Retina (tissue), 1 donor: ENCODE measurements around the gene RAD51D.
"Not testable (repeated sequence)": the region's sequence is repeated elsewhere in the genome, so short reads cannot be mapped to it uniquely, and the experiment has no call there.

ENCODE experiments used
- DNase-seq: peaks from one replicate; pipeline ENCODE4 v3.0.0-alpha.2; 2016

The RAD51D gene

DNA sequence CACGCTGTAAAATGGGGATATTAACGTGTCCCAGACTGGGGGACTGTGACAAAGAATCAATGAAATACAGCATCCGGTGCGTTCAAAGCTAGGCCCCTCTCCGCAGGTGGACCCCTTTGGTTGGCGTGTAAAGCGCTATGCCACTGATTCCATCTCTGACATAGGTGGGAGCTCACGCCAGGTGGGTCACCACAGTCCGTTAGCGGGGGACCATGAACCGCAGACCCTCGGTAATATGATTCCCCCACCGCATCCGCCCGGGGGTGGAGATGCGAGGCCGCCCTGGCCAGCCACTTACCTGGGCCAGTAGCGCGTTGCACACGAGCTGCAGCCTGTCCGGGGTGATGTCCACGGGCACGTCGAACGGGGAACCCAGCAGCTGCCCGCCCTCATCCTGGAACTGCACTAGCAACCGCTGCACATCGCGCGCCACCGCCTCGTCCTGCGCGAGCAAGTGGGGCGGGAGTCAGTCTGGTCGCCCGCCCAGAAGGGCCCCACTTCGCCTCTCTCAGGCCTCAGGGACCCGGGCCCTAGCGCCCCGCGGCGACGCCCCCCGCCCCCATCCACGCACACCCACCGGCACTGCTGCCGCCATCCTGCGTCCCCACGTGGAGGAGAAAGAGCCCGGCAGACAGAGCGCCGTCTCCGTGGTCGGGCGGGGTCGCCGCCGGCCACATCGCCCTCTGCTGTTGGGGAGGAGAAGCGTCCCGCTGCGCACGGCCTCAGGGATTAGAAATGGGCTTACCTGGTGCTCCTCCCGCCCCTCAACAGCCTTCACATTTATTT lies 22.2 kb upstream of the RAD51D start, which contains the start of gene NLE1:
NLE1 (minus strand) TSS at position 623 of the 786 bp plus-strand sequence; CDS start at position 595, 28 bp downstream.
- DNase-seq, result peak; percentile 92

GRCh38 chr17:35138218-35138617 lies 18.6 kb upstream of the RAD51D start:
- no peak for DNase-seq

GRCh38 chr17:35135322-35135721 lies 15.7 kb upstream of the RAD51D start:
- DNase-seq, result no peak

GRCh38 chr17:35132816-35133550 lies 13.3 kb upstream of the RAD51D start:
- no peak for DNase-seq

DNA sequence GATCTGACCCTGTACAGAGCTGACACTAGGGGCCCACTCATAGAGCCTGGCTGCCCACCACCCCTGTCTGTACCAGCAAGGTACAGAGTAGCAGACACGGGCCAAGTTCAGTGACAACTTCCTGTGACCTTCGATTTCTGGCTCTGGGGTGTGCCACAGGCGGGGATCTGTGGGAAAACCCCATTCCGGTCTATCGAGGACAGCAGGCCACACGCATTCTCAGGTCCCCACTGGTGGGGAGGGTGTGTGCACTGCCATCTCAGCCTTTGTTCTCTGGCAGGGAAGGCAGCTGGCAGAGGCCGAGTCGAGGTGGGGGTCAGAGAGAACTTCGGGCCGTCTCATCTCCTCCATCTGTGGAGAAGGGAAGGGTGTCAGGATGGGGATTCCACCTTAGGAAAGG lies 12.4 kb upstream of the RAD51D start:
- DNase-seq, result no peak

DNA sequence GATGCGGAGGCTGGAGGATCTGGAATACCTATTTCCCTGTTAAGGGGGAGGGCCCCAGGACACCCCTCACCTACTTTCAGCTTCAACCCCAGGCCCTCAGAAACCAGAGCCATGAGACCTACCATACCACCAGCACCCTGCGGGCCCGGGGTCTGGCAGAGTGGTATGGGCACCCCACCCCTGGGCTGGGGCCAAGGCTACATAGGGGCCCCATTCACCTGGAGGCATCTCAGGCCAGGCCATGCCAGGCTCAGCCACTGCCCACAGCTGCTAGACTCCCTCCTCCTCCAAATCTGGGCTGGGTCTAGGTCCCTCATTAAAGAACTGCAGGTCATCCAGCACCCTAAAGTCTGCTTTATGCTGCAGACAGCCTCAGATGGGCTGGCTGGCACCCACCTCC lies 10.7 kb upstream of the RAD51D start:
- DNase-seq, result no peak

DNA sequence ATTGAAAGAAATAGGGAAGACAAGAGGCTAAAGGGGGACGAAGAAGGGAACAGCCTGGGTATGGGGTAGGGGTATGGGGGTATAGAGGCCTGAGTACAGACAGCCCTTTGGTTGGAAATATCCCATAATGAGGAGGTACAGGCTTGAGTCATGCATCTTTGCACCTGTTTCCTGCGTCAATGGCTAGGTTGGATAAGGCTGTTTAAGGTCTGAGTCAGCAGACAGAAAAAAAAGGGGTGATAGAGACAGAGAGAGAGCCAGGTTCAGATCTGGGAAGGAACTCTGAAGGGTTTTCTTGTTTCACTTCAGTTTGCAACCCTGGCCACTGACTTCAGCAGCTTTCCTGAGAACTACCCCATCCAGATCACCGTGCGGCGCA lies 10.3 kb upstream of the RAD51D start:
- no peak for DNase-seq

DNA sequence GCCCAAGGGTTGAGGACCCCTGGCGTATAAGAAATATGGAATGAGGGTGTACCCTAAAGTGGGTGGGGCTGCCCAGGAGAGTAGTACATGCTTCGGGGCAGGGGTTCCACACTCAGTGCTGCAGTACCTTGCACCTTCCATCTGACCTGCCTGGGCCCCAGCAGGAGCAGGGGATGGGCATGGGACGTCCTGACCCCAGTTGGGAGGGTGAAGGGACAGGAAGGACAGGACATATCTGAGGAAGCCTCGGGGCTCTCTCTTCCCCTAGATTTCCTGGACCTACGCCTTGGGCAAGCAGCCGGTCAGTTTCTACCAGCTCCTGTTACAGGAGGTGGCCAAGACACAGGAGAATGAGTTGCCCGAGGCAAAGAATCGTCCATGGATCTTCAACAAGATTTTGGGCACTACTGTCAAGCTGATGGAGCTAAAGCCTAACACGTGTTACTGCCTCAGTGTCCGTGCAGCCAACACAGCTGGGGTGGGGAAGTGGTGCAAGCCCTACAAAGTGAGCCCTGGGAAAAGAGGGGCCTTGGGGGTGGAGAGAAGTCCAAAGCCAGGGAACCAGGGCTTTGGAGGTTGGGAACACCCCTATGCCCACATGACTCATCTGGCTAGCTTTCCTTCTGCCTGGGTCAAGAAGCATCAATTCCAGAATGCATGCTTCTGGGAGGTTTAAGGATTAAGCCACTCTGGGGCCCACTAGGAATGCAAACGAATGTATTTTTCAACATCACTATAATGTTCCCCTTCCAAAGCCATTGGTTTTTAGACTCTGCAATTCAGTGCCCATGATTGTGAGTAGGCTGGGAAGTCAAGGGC lies 9.7 kb upstream of the RAD51D start:
- DNase-seq, result no peak

- DNase-seq, result no peak
Observed at GRCh38 chr17:35127751-35128514, 8.3 kb upstream of the RAD51D start.

- no peak for DNase-seq
Observed at GRCh38 chr17:35121315-35121714, 1.7 kb upstream of the RAD51D start, which contains the start of gene FNDC8. Gene FNDC8, plus strand, starts transcription at chr17:35121615. Its CDS starts 79 bp downstream, at chr17:35121694.

DNA sequence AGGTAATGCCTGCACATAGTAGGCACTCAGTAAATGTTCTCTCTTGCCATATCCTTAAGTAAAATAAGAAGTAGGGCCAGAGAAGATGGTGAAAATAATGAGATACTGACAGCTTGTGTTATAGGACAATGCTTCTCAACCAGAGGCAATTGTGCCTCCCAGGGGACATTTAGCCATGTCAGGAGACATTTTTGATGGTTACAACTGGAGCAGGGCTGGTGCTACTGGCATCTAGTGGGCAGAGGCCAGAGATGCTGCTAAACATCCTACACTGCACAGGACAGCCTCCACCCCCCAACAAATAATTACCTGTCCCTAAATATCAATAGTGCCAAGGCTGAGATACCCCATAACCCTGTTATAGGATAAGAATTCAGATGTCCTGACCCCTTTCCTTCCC lies 1.7 kb downstream of the RAD51D start:
- DNase-seq, result no peak

DNA sequence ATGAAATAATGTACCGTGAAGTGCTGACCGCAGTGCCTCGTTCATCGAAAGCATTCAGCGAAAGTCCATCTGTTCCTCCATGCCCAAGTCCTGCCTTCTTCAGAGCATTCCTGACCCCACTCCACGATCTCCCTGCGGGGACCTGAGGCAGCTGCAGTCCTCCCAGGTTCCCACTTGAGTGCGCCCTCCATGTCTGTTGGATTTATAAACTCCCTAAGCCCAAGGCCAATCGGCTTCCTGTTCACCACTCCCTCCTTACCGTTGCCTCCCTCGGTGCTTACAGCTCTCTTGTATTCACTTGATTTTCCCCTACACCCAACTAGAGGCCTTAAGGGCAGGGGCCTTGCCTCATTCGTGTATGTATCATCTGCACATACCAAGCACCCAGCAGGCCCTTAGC lies 2.8 kb downstream of the RAD51D start:
- no peak for DNase-seq

GRCh38 chr17:35110791-35111190 lies 8.9 kb downstream of the RAD51D start:
- not testable (repeated sequence) for DNase-seq

DNA sequence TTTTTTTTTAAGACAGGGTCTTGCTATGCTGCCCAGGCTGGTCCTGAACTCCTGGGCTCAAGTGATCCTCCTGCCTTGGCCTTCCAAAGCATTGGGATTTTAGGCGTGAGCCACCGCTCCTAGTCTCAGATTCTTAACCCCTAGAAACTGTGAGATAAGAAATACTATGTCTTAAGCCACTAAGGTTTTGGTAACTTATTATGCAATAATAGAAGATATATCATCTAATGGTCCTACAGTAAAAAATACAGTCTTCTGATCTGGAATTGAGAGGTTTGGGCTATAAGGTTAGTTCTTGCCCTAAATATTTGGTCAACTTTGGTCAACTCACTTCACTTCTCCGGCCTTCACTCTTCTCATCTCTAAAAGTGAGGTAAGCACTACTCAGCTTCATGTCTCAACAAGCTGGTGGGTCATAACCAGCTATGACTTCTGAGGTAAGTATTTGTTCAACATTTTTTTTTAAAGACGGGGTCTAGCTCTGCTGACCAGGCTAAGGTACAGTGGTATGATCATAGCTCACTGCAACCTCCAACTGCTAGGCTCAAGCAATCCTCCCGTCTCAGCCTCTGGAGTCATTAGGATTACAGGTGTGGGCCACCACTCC lies 14.7 kb downstream of the RAD51D start:
- DNase-seq, result no peak

DNA sequence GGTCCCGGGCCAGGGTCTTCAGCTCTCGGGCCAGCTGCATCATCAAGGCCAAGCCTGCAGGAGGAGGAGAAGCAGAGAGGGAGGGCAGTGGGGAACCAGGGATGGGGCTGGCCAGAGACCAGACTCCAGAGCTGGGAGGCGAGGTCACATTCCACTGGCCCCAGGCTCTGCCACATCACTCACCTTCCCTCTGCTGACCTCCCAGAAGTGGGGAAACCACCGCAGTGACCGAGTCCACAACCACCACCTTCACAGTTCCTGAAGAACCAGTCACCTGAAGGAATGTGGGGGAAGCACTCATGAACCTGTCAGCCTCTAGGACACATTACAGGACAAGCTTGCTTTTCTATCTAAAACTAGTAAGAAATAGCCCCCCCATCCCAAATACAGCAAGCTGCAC lies 16.4 kb downstream of the RAD51D start:
- no peak for DNase-seq

- DNase-seq, result no peak
Observed at GRCh38 chr17:35101725-35102124, 17.9 kb downstream of the RAD51D start.

DNA sequence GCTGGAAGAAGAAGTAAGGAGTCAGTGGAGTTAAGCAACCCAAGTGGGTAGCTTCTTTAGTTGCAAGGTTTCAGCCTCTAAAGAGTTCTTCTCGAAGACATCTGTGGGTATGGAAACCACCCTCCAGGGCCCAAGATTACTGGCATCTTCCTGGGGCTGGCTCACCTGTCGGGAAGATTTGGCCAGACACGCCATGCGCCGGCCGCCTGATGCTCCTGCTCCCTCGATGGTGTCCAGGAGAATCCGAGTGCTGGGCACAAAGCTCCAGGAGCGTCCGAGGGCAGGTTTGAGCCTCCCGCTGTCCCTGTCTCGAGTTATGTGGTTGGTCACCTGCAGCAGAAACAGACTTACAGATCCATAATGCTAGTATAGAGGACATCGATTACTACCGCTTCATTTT lies 18.6 kb downstream of the RAD51D start:
- DNase-seq, result no peak

DNA sequence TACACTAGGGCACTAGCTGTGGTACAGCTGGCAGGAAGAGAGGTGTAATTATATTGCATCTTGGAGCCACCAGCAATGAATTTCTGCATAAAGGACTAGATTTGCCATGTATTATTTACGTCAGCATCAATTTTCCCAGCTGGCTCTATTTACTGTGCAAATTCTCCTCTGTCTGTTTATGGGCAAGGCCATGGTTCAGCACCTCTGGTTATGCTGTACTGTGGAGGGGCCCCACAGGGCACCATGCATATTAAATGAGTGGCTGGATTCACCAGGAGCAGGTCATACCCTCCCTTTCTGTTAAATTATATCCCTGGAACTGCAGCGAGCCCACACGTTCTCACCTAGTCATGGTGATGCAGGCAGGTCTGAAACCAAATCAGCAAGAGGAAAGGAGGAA lies 19.8 kb downstream of the RAD51D start:
- no peak for DNase-seq

GRCh38 chr17:35097776-35098175 lies 21.9 kb downstream of the RAD51D start:
- DNase-seq, result no peak

- no peak for DNase-seq
Observed at GRCh38 chr17:35095741-35096140, 23.9 kb downstream of the RAD51D start.

GRCh38 chr17:35094902-35095301 lies 24.8 kb downstream of the RAD51D start:
- no peak for DNase-seq

- not testable (repeated sequence) for DNase-seq
Observed at GRCh38 chr17:35090707-35091106, 29.0 kb downstream of the RAD51D start.
